ENCODE measurements around the gene LHX2.

GRCh38 chr9:123978981-123979380, 32.6 kb upstream of the LHX2 start:
- TF ChIP-seq CTCF (IDR thresholded peaks at IDR 0.05) (no peak), POLR2A (IDR thresholded peaks at IDR 0.05) (no peak)
